GM23338 (cell line): Measurements from ENCODE around the gene TM9SF2. TPM values are rescaled to one million over a fixed set of nuclear protein-coding genes. Genes with fewer than 3 reads are reported as not detected.
A peak's percentile ranks its signal among the peaks of the same experiment; 100 is the strongest.
"Not testable (repeated sequence)": the region's sequence is repeated elsewhere in the genome, so short reads cannot be mapped to it uniquely, and the experiment has no call there.

Experiments
- ATAC-seq: fragments of 200-7000 bp; cut with Tn5 transposase; 3 replicates; pipeline ENCODE4 v1.9.1; 2020
- DNase-seq: peaks from one replicate; pipeline ENCODE4 v3.0.0-alpha.2; 2015; ENCODE audit warnings: low spot score
- H2AFZ ChIP-seq: fragments of 200-600 bp; sonication (generic); 2 replicates; pipeline ENCODE4 v1.8.0; 2016; ENCODE audit warnings: antibody characterized with exemption, mild to moderate bottlenecking, moderate library complexity
- H3F3A ChIP-seq: fragments of 200-600 bp; sonication (generic); replicated peaks from 2 replicates; pipeline ENCODE4 v1.8.0; 2017; ENCODE audit warnings: antibody characterized with exemption, mixed run types, low read depth
- H3K27ac ChIP-seq: fragments of 200-600 bp; sonication (generic); 2 replicates; pipeline ENCODE4 v1.6.1; 2016; ENCODE audit warnings: low read depth
- H3K27me3 ChIP-seq: fragments of 200-600 bp; sonication (generic); 2 replicates; pipeline ENCODE4 v1.8.0; 2016; ENCODE audit warnings: mild to moderate bottlenecking, mixed run types, moderate library complexity; ENCODE audit not compliant: insufficient read depth
- H3K36me3 ChIP-seq: fragments of 200-600 bp; sonication (generic); 2 replicates; pipeline ENCODE4 v1.8.0; 2016; ENCODE audit warnings: mild to moderate bottlenecking; ENCODE audit not compliant: insufficient read depth
- H3K4me1 ChIP-seq: fragments of 200-600 bp; sonication (generic); 2 replicates; pipeline ENCODE4 v1.8.0; 2016; ENCODE audit warnings: mild to moderate bottlenecking, moderate library complexity; ENCODE audit not compliant: insufficient read depth
- H3K4me2 ChIP-seq: fragments of 200-600 bp; sonication (generic); 2 replicates; pipeline ENCODE4 v1.7.1; 2017; ENCODE audit warnings: mixed run types
- H3K4me3 ChIP-seq: fragments of 200-600 bp; sonication (generic); 2 replicates; pipeline ENCODE4 v1.6.1; 2016; ENCODE audit warnings: mixed run types
- H3K79me2 ChIP-seq: fragments of 200-600 bp; sonication (generic); replicated peaks from 2 replicates; pipeline ENCODE4 v1.8.0; 2017; ENCODE audit warnings: mild to moderate bottlenecking; ENCODE audit not compliant: insufficient read depth
- H3K9me2 ChIP-seq: fragments of 200-600 bp; sonication (generic); 2 replicates; pipeline ENCODE4 v1.8.0; 2017; ENCODE audit not compliant: insufficient read depth
- H4K20me1 ChIP-seq: fragments of 200-600 bp; sonication (generic); replicated peaks from 2 replicates; pipeline ENCODE4 v1.8.0; 2017; ENCODE audit warnings: mild to moderate bottlenecking; ENCODE audit not compliant: insufficient read depth
- H3K27ac Mint-ChIP-seq: 2 replicates; pipeline ENCODE4 v1.8.0; 2020; ENCODE audit warnings: inconsistent platforms, mild to moderate bottlenecking, moderate library complexity, mixed read lengths
- H3K27me3 Mint-ChIP-seq: 3 replicates; pipeline ENCODE4 v1.8.0; 2022; ENCODE audit warnings: low read depth, mild to moderate bottlenecking, moderate library complexity, mixed read lengths, inconsistent platforms; ENCODE audit not compliant: insufficient read depth, poor library complexity
- H3K36me3 Mint-ChIP-seq: 3 replicates; pipeline ENCODE4 v1.8.0; 2021; ENCODE audit warnings: low read depth, mild to moderate bottlenecking, inconsistent platforms, moderate library complexity, mixed read lengths
- H3K4me1 Mint-ChIP-seq: 3 replicates; pipeline ENCODE4 v1.8.0; 2020; ENCODE audit warnings: mild to moderate bottlenecking, inconsistent platforms, mixed read lengths
- H3K4me3 Mint-ChIP-seq: 3 replicates; pipeline ENCODE4 v1.8.0; 2021; ENCODE audit warnings: moderate library complexity, mild to moderate bottlenecking, inconsistent platforms, mixed read lengths
- H3K9me3 Mint-ChIP-seq: 3 replicates; pipeline ENCODE4 v1.8.0; 2020; ENCODE audit warnings: moderate library complexity, mild to moderate bottlenecking, inconsistent platforms, mixed read lengths
- ZNF331 ChIP-seq: fragments of 250-450 bp; sonication (Bioruptor Pico); IDR thresholded peaks from 2 replicates; pipeline ENCODE4 v1.5.0; 2020; ENCODE audit warnings: low read depth, mild to moderate bottlenecking, moderate library complexity
- polyA plus RNA-seq: library from polyadenylated mRNA; unstranded; fragments of >200 nt; fragmentation: Nextera tagmentation; extraction: Ambion mirVana; gene quantifications from 2 replicates; pipeline ENCODE4 v1.2.1, GENCODE V29; 2016
- total RNA-seq: library from RNA; depleted of rRNA; stranded (reverse); fragments of >200 nt; shearing (Covaris generic); gene quantifications from 2 replicates; pipeline ENCODE4 v1.2.3, GENCODE V29; 2014
- TF ChIP-seq, protein P1 (sequence below), 2 experiments: fragments of 200-600 bp in 1 of 2; sonication (generic) in 1 of 2; conservative IDR thresholded peaks; 2 replicates each; pipeline versions ENCODE4 v1.5.1 to v1.6.1; 2016 to 2017; ENCODE audit warnings: antibody characterized with exemption in 2 of 2, low read depth in 2 of 2, mild to moderate bottlenecking in 2 of 2, moderate library complexity in 1 of 2
- TF ChIP-seq, protein P2 (sequence below): IDR thresholded peaks from 2 replicates; pipeline ENCODE4 v1.6.1; 2016; ENCODE audit warnings: antibody characterized with exemption

Gene TM9SF2
- total and polyA plus RNA-seq, 2 experiments from 2014 or later: 50.5 to 115 TPM

GRCh38 chr13:99566125-99567083 is 65.1 kb downstream of the TM9SF2 start:
- ATAC-seq (peak; percentile 57), DNase-seq (peak; percentile 45)
- no peaks in the 10 kb centered on the region for H3K79me2 ChIP-seq
- H3K4me3 ChIP-seq: no peak overlapping the region
- Mint-ChIP-seq H3K27ac (peak overlapping the region; percentile 77; the same call in 1 of the 2 replicates), H3K9me3 (peaks cover 19% of the 10 kb centered on the region), H3K36me3 (peaks cover 20% of the 10 kb centered on the region; the same call in 2 of the 3 replicates), H3K4me3 (no peak overlapping the region), H3K27me3 (peaks cover 8% of the 10 kb centered on the region), H3K4me1 (peaks cover 14% of the 10 kb centered on the region)
- no peaks in the 10 kb centered on the region; the same call in 1 of the 2 replicates for H3K36me3 ChIP-seq
- no peak overlapping the region for H2AFZ ChIP-seq
- no peaks in the 10 kb centered on the region for H4K20me1 ChIP-seq
- 0 out of 2 replicates have a peak, but pooled peaks cover 4% of the 10 kb centered on the region for H3K9me2 ChIP-seq
- H3K4me1 ChIP-seq: 0 out of 2 replicates have a peak, but pooled peaks cover 6% of the 10 kb centered on the region
- no peaks in the 10 kb centered on the region for H3K27me3 ChIP-seq
- 0 out of 2 replicates have a peak overlapping the region, but pooled peaks have one; percentile 83 for H3K27ac ChIP-seq
- H3F3A ChIP-seq: no peaks in the 10 kb centered on the region; the same call in 1 of the 2 replicates
- H3K4me2 ChIP-seq: no peak overlapping the region
- TF ChIP-seq, protein P1, sequence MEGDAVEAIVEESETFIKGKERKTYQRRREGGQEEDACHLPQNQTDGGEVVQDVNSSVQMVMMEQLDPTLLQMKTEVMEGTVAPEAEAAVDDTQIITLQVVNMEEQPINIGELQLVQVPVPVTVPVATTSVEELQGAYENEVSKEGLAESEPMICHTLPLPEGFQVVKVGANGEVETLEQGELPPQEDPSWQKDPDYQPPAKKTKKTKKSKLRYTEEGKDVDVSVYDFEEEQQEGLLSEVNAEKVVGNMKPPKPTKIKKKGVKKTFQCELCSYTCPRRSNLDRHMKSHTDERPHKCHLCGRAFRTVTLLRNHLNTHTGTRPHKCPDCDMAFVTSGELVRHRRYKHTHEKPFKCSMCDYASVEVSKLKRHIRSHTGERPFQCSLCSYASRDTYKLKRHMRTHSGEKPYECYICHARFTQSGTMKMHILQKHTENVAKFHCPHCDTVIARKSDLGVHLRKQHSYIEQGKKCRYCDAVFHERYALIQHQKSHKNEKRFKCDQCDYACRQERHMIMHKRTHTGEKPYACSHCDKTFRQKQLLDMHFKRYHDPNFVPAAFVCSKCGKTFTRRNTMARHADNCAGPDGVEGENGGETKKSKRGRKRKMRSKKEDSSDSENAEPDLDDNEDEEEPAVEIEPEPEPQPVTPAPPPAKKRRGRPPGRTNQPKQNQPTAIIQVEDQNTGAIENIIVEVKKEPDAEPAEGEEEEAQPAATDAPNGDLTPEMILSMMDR (conservative IDR thresholded peaks at IDR 0.05; ENCODE audit: low read depth in 2 of 2): peak in 1 of 2 experiments; percentile 39; a peak in 2 of 4 replicates
- TF ChIP-seq, protein P2, sequence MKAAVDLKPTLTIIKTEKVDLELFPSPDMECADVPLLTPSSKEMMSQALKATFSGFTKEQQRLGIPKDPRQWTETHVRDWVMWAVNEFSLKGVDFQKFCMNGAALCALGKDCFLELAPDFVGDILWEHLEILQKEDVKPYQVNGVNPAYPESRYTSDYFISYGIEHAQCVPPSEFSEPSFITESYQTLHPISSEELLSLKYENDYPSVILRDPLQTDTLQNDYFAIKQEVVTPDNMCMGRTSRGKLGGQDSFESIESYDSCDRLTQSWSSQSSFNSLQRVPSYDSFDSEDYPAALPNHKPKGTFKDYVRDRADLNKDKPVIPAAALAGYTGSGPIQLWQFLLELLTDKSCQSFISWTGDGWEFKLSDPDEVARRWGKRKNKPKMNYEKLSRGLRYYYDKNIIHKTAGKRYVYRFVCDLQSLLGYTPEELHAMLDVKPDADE: no peak

GRCh38 chr13:99568901-99569300 is 67.6 kb downstream of the TM9SF2 start:
- not testable (repeated sequence) for H3K4me3 Mint-ChIP-seq, H3F3A ChIP-seq, H3K27me3 Mint-ChIP-seq, H3K27ac Mint-ChIP-seq, H3K4me3 ChIP-seq, H3K4me2 ChIP-seq, H3K27ac ChIP-seq, H4K20me1 ChIP-seq, H3K9me2 ChIP-seq, H2AFZ ChIP-seq, H3K36me3 ChIP-seq, H3K79me2 ChIP-seq, ATAC-seq, H3K27me3 ChIP-seq, DNase-seq
- H3K4me1 ChIP-seq: peaks cover 12% of the 10 kb centered on the region; the same call in 1 of the 2 replicates
- Mint-ChIP-seq H3K36me3 (peaks cover 20% of the 10 kb centered on the region; the same call in 2 of the 3 replicates), H3K4me1 (peaks cover 20% of the 10 kb centered on the region), H3K9me3 (peaks cover 19% of the 10 kb centered on the region)

DNA sequence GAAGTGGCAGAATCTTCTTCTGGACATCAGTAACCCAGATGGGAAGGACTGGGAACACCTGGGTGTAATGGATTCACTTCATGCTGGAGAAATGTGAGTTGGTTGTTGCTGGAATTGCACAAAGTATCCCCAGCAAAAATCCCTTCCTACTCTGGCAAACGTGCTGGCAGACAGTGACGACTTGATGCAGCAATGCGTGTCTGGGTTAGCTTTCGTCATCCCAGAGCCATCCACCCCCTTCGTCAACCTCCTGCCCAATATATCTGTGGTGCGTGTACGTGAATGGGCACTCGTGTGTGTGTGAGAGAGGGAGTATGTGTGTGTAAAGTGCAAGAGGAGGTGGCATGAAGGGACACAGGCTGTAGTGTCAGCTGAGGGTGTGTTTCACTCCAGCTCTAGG is 70.9 kb downstream of the TM9SF2 start:
- Mint-ChIP-seq H3K4me3 (no peak overlapping the region), H3K4me1 (peaks cover 10% of the 10 kb centered on the region), H3K27me3 (peaks cover 3% of the 10 kb centered on the region), H3K36me3 (peaks cover 10% of the 10 kb centered on the region; the same call in 2 of the 3 replicates), H3K27ac (no peak overlapping the region), H3K9me3 (peaks cover 19% of the 10 kb centered on the region)
- H2AFZ ChIP-seq: no peak overlapping the region
- H3K27ac ChIP-seq: no peak overlapping the region
- DNase-seq: no peak
- H4K20me1 ChIP-seq: no peaks in the 10 kb centered on the region
- no peaks in the 10 kb centered on the region for H3K79me2 ChIP-seq
- no peak overlapping the region for H3K4me3 ChIP-seq
- H3K4me2 ChIP-seq: no peak overlapping the region
- H3K4me1 ChIP-seq: peaks cover 10% of the 10 kb centered on the region; the same call in 1 of the 2 replicates
- H3K9me2 ChIP-seq: 0 out of 2 replicates have a peak, but pooled peaks cover 4% of the 10 kb centered on the region
- no peaks in the 10 kb centered on the region for H3K27me3 ChIP-seq
- H3F3A ChIP-seq: 0 out of 2 replicates have a peak, but pooled peaks cover 3% of the 10 kb centered on the region
- TF ChIP-seq, protein P2: no peak
- TF ChIP-seq, protein P1 (conservative IDR thresholded peaks at IDR 0.05; ENCODE audit: low read depth in 2 of 2): no peak
- no peak for TF ChIP-seq ZNF331 (CRISPR knock-in tag)
- ATAC-seq: no peak
- H3K36me3 ChIP-seq: no peaks in the 10 kb centered on the region; the same call in 1 of the 2 replicates
